SK-N-SH (cell line): ENCODE data around the gene BDKRB1. TPM values are rescaled to one million over a fixed set of nuclear protein-coding genes. Genes with fewer than 3 reads are reported as not detected.

Source experiments
- CTCF ChIA-PET: fragments of 300-600, 350-600 bp; formaldehyde crosslinking; extraction: SDS; loops from one replicate; lab custom pipeline; 2021; lab: Yijun Ruan, JAX
- POLR2A ChIA-PET: fragments of 350-600 bp; sonication (Branson Sonifier 250); formaldehyde crosslinking; extraction: SDS; loops from one replicate; lab custom pipeline; 2020; ENCODE audit warnings: antibody characterized with exemption, inconsistent platforms; lab: Yijun Ruan, JAX
- DNase-seq: peaks from one replicate; pipeline ENCODE4 v3.0.0; 2012
- H2AFZ ChIP-seq: fragments of 200-600 bp; sonication (generic); 2 replicates; pipeline ENCODE4 v1.8.1; 2016; ENCODE audit warnings: antibody characterized with exemption, mild to moderate bottlenecking, low read depth
- H3F3A ChIP-seq: fragments of 200-600 bp; sonication (generic); replicated peaks from 2 replicates; pipeline ENCODE3; 2016; ENCODE audit warnings: antibody characterized with exemption, mild to moderate bottlenecking; ENCODE audit not compliant: insufficient read depth
- H3K27ac ChIP-seq, 2 experiments: fragments of 200-500 bp in 1 of 2; fragments of 200-600 bp in 1 of 2; sonication (Bioruptor generic) in 1 of 2; sonication (generic), shearing (Covaris generic) in 1 of 2; 2 replicates each; pipeline versions ENCODE4 v1.5.1 to v1.6.1; 2014 to 2016; ENCODE audit warnings: low read depth in 2 of 2, inconsistent platforms in 1 of 2, low read length in 1 of 2, mild to moderate bottlenecking in 1 of 2, mixed read lengths in 1 of 2
- H3K27me3 ChIP-seq: fragments of 200-600 bp; sonication (generic), shearing (Covaris generic); 2 replicates; pipeline ENCODE4 v1.6.1; 2016; ENCODE audit warnings: mixed run types; ENCODE audit not compliant: insufficient read depth
- H3K36me3 ChIP-seq, 2 experiments: fragments of 200-500 bp in 1 of 2; fragments of 200-600 bp in 1 of 2; sonication (Bioruptor generic) in 1 of 2; sonication (generic) in 1 of 2; replicated peaks in 1 of 2; 2 replicates each; pipeline versions ENCODE3 to v1.5.1; 2014 to 2016; ENCODE audit warnings: low read length in 1 of 2, mild to moderate bottlenecking in 1 of 2; ENCODE audit not compliant: insufficient read depth in 2 of 2, control insufficient read depth in 1 of 2
- H3K4me1 ChIP-seq, 2 experiments: fragments of 200-500 bp in 1 of 2; fragments of 200-600 bp in 1 of 2; sonication (Bioruptor generic) in 1 of 2; sonication (generic), shearing (Covaris generic) in 1 of 2; 2 replicates each; pipeline versions ENCODE4 v1.5.1 to v1.6.1; 2014 to 2016; ENCODE audit warnings: low read depth in 1 of 2, low read length in 1 of 2, mixed run types in 1 of 2; ENCODE audit not compliant: insufficient read depth in 2 of 2, control insufficient read depth in 1 of 2
- H3K4me2 ChIP-seq: fragments of 200-600 bp; sonication (generic), shearing (Covaris generic); 2 replicates; pipeline ENCODE4 v1.6.1; 2017; ENCODE audit warnings: mixed run types
- H3K4me3 ChIP-seq, 2 experiments: fragments of 200-500 bp in 1 of 2; fragments of 200-600 bp in 1 of 2; sonication (Bioruptor generic) in 1 of 2; sonication (generic), shearing (Covaris generic) in 1 of 2; 2 replicates each; pipeline versions ENCODE4 v1.5.1 to v1.8.1; 2014 to 2016; ENCODE audit warnings: low read depth in 2 of 2, inconsistent platforms in 1 of 2, low read length in 1 of 2, mild to moderate bottlenecking in 1 of 2, mixed read lengths in 1 of 2, moderate library complexity in 1 of 2
- H3K79me2 ChIP-seq: fragments of 200-600 bp; sonication (generic); 2 replicates; pipeline ENCODE4 v1.8.1; 2017; ENCODE audit warnings: mild to moderate bottlenecking; ENCODE audit not compliant: insufficient read depth
- H3K9ac ChIP-seq: fragments of 200-600 bp; sonication (generic); 2 replicates; pipeline ENCODE4 v1.6.1; 2017; ENCODE audit warnings: mixed run types
- H3K9me2 ChIP-seq: fragments of 200-600 bp; sonication (generic); 2 replicates; pipeline ENCODE4 v1.6.1; 2017; ENCODE audit warnings: mixed run types
- H3K9me3 ChIP-seq: fragments of 200-600 bp; sonication (generic); 2 replicates; pipeline ENCODE4 v1.6.1; 2017; ENCODE audit warnings: mixed run types, mild to moderate bottlenecking, moderate library complexity
- H4K20me1 ChIP-seq: fragments of 200-600 bp; sonication (generic); 2 replicates; pipeline ENCODE4 v1.6.1; 2017; ENCODE audit warnings: mild to moderate bottlenecking, mixed run types; ENCODE audit not compliant: insufficient read depth
- EZH2phosphoT487 ChIP-seq: fragments of 200-600 bp; sonication (generic); IDR thresholded peaks from 2 replicates; pipeline ENCODE4 v1.6.1; 2017; ENCODE audit warnings: low read depth, mixed run types, mild to moderate bottlenecking, antibody characterized with exemption, moderate library complexity, borderline replicate concordance
- FOSL2 ChIP-seq: IDR thresholded peaks from 2 replicates; pipeline ENCODE4 v1.4.0; 2012; ENCODE audit warnings: low read depth, mild to moderate bottlenecking, moderate library complexity, borderline replicate concordance
- FOXJ3 ChIP-seq: sonication (generic); formaldehyde crosslinking; IDR thresholded peaks from 2 replicates; pipeline ENCODE4 v1.5.1; 2020; ENCODE audit warnings: mild to moderate bottlenecking, missing genetic modification reagents
- GABPA ChIP-seq: IDR thresholded peaks from 2 replicates; pipeline ENCODE4 v1.4.0; 2012; ENCODE audit warnings: low read depth, mild to moderate bottlenecking
- MEF2A ChIP-seq: IDR thresholded peaks from 2 replicates; pipeline ENCODE4 v1.4.0; 2012; ENCODE audit warnings: low read depth, borderline replicate concordance
- MXI1 ChIP-seq: IDR thresholded peaks from 2 replicates; pipeline ENCODE4 v1.6.1; 2012; ENCODE audit warnings: mild to moderate bottlenecking, low read depth, low read length, improper control_type of control experiment
- NRF1 ChIP-seq: IDR thresholded peaks from 2 replicates; pipeline ENCODE4 v1.6.1; 2012; ENCODE audit warnings: low read depth, mild to moderate bottlenecking, low read length
- RCOR1 ChIP-seq: fragments of 150-350 bp; IDR thresholded peaks from 2 replicates; pipeline ENCODE4 v1.6.1; 2017; ENCODE audit warnings: antibody characterized with exemption, low read length
- RFX5 ChIP-seq: IDR thresholded peaks from 2 replicates; pipeline ENCODE4 v1.6.1; 2012; ENCODE audit warnings: mild to moderate bottlenecking, improper control_type of control experiment, low read length
- SIN3A ChIP-seq: IDR thresholded peaks from 2 replicates; pipeline ENCODE4 v1.6.1; 2012; ENCODE audit warnings: low read depth, mild to moderate bottlenecking, low read length, moderate library complexity, borderline replicate concordance
- SMC3 ChIP-seq: IDR thresholded peaks from 2 replicates; pipeline ENCODE4 v1.6.1; 2012; ENCODE audit warnings: low read depth, low read length, improper control_type of control experiment
- TAF1 ChIP-seq: IDR thresholded peaks from 2 replicates; pipeline ENCODE4 v1.6.1; 2012; ENCODE audit warnings: low read depth, mild to moderate bottlenecking, low read length, moderate library complexity, borderline replicate concordance
- TCF12 ChIP-seq: IDR thresholded peaks from 2 replicates; pipeline ENCODE4 v1.4.0; 2012
- TEAD4 ChIP-seq: IDR thresholded peaks from 2 replicates; pipeline ENCODE4 v1.4.0; 2012; ENCODE audit warnings: mild to moderate bottlenecking, borderline replicate concordance; ENCODE audit not compliant: insufficient read depth
- YY1 ChIP-seq: IDR thresholded peaks from 2 replicates; pipeline ENCODE4 v1.4.0; 2012; ENCODE audit warnings: low read depth, mild to moderate bottlenecking
- WGBS: methylation state at CpG from one replicate; pipeline ENCODE4 v1.1.6; 2017; ENCODE audit warnings: low lambda C conversion rate; 5-methylcytosine and 5-hydroxymethylcytosine counted together
- polyA plus RNA-seq, 3 experiments: library from polyadenylated mRNA; depleted of rRNA; stranded (reverse); fragments of >200 nt; gene quantifications; 2 replicates each; pipeline ENCODE4 v1.2.3, GENCODE V29; 2012
- TF ChIP-seq, protein P1 (sequence below): IDR thresholded peaks from 2 replicates; pipeline ENCODE4 v1.4.0; 2012; ENCODE audit warnings: low read depth
- TF ChIP-seq, protein P2 (sequence below): fragments of 200-600 bp; sonication (generic); IDR thresholded peaks from 2 replicates; pipeline ENCODE4 v1.6.1; 2017; ENCODE audit warnings: antibody characterized with exemption, mild to moderate bottlenecking, moderate library complexity

The BDKRB1 gene
- polyA plus RNA-seq, 1 of the 3 experiments (the other 2 are of a cell fraction): 14.4 TPM

DNA sequence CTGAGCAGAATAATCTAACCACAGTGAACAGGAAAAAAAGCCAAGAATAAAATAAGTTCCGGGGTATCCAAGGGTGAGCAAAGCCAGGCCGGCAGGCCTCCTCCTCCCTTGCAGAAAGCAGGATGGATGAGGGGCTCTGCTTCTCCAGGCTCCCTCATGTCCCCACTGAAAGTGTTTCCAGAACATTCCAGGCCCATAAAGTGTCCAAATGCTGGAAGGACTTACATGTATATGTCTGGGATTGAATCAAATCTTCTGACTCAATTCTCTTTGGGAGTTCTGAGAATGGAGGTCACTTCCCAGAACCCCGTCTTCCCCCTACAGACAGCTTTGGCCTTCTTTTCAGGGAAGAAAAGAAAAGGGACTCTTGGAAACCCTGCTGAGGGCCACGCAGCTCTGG lies 25.0 kb upstream of the BDKRB1 start (continued):
- TF ChIP-seq EZH2phosphoT487: no peak

DNA sequence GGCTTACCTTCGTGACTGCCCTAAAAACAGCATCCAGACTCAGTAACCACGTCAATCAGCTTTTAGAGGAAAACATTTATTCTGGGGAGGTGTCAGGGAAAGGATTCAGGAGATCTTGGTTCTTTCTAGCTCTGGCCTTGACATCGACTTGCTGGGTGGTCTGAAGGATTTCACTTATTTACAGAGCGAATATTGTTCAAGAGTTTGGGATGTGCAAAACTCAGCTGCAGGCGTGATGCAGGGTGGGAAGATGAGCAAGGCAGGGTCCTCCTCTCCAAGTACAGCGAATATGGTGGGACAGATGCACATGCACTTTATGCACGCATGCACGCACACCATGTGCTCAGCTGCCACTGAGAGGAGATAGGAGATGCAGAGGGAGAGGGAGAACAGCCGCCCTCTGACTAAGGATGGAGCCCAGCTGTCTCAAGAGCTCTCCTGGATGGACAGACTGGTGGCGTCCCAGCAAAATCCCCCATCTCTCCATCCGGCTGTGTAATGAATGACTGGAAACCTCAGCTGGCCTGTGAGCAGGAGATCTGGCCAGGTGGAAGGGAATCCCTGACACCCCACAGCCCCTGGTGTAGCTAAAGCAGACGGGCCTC lies 24.4 kb upstream of the BDKRB1 start:
- H3K79me2 ChIP-seq: no peaks in the 10 kb centered on the region
- 90% methylated on average over 8 of the region's 12 CpGs for WGBS
- no peaks in the 10 kb centered on the region for H3K27me3 ChIP-seq
- CTCF ChIA-PET: interaction anchor here (1.1 to 1.3 kb wide), 2 partner anchors 10 to 27 kb away, joined by 3 read pairs; no protein-coding TSS in a partner anchor
- H3K4me2 ChIP-seq: no peak overlapping the region
- H2AFZ ChIP-seq: no peak overlapping the region
- H3F3A ChIP-seq: no peaks in the 10 kb centered on the region
- POLR2A ChIA-PET: interaction anchor here (1.1 kb wide), 1 partner anchor 15 kb away, joined by 3 read pairs; no protein-coding TSS in a partner anchor
- DNase-seq: no peak
- H3K9me2 ChIP-seq: no peaks in the 10 kb centered on the region
- no peaks in the 10 kb centered on the region for H4K20me1 ChIP-seq
- no peak overlapping the region for H3K9ac ChIP-seq
- H3K36me3 ChIP-seq: no peaks in the 10 kb centered on the region
- H3K4me1 ChIP-seq: no peaks in the 10 kb centered on the region
- TF ChIP-seq SMC3 (no peak), FOSL2 (no peak), NRF1 (no peak), MEF2A (no peak), RCOR1 (no peak), YY1 (no peak), MXI1 (no peak), EZH2phosphoT487 (no peak), SIN3A (no peak), GABPA (no peak), TEAD4 (no peak), TAF1 (no peak), TCF12 (no peak)
- TF ChIP-seq, protein P1, sequence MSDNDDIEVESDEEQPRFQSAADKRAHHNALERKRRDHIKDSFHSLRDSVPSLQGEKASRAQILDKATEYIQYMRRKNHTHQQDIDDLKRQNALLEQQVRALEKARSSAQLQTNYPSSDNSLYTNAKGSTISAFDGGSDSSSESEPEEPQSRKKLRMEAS: no peak
- TF ChIP-seq, protein P2, sequence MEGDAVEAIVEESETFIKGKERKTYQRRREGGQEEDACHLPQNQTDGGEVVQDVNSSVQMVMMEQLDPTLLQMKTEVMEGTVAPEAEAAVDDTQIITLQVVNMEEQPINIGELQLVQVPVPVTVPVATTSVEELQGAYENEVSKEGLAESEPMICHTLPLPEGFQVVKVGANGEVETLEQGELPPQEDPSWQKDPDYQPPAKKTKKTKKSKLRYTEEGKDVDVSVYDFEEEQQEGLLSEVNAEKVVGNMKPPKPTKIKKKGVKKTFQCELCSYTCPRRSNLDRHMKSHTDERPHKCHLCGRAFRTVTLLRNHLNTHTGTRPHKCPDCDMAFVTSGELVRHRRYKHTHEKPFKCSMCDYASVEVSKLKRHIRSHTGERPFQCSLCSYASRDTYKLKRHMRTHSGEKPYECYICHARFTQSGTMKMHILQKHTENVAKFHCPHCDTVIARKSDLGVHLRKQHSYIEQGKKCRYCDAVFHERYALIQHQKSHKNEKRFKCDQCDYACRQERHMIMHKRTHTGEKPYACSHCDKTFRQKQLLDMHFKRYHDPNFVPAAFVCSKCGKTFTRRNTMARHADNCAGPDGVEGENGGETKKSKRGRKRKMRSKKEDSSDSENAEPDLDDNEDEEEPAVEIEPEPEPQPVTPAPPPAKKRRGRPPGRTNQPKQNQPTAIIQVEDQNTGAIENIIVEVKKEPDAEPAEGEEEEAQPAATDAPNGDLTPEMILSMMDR: no peak
- TF ChIP-seq, all 33 proteins: peak for 0
- Histone ChIP-seq H3K27ac (no peak overlapping the region), H3K9me3 (no peaks in the 10 kb centered on the region), H3K4me3 (no peak overlapping the region)

DNA sequence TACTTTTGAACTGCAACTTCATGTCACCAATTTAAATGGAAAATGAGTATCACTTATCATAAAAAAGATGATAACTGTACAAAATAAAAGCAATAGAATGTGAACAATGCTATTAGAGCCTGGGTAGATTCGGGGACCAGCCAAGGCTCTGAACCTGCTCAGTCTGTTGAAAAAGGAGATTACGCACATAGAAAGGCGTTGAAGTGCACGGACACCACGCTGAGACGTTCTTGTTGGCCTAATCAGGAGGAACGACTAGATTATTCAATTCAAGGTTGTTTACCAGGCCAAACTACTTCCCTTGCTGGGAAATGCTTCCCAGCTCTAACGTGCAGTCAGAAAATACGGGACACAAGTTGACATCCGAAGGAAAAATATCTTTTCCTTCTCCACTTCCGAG lies 23.5 kb upstream of the BDKRB1 start:
- Histone ChIP-seq H3K9ac (no peak overlapping the region), H2AFZ (no peak overlapping the region), H3K79me2 (no peaks in the 10 kb centered on the region), H4K20me1 (no peaks in the 10 kb centered on the region)
- DNase-seq: no peak
- TF ChIP-seq FOXJ3 (CRISPR knock-in tag): no peak
- TF ChIP-seq RFX5: no peak
- no peak for TF ChIP-seq RCOR1
- TF ChIP-seq NRF1: no peak
- TF ChIP-seq, all 33 proteins: peak for 0
- no peaks in the 10 kb centered on the region for H3K9me2 ChIP-seq
- POLR2A ChIA-PET: interaction anchor here (1.1 kb wide), 1 partner anchor 16 kb away, joined by 3 read pairs; no protein-coding TSS in a partner anchor
- no peaks in the 10 kb centered on the region for H3K36me3 ChIP-seq
- no peaks in the 10 kb centered on the region for H3K4me1 ChIP-seq
- no peaks in the 10 kb centered on the region for H3K9me3 ChIP-seq
- H3K4me3 ChIP-seq: no peak overlapping the region
- no peaks in the 10 kb centered on the region for H3F3A ChIP-seq
- H3K27me3 ChIP-seq: no peaks in the 10 kb centered on the region
- whole genome bisulfite sequencing: 90% methylated on average over 11 of the region's 11 CpGs
- H3K4me2 ChIP-seq: no peak overlapping the region
- H3K27ac ChIP-seq: no peak overlapping the region
- CTCF ChIA-PET: no interaction called here
